ENCODE data around the gene KDM2B. TPM values are rescaled to one million over a fixed set of nuclear protein-coding genes. Genes with fewer than 3 reads are reported as not detected.
"Not testable (repeated sequence)": the region's sequence is repeated elsewhere in the genome, so short reads cannot be mapped to it uniquely, and the experiment has no call there.

Gene KDM2B
- total RNA-seq, 2 donors from 2014 or later = 43.4 to 47.7 TPM

- H3K4me1 Mint-ChIP-seq (ENCODE audit: low read depth) = peaks cover 14% of the 10 kb centered on the region
- peak overlapping the region; percentile 25 to 37 for H3K4me3 Mint-ChIP-seq
- DNase-seq (no peak), ATAC-seq (replicated peaks in 1 of 2) (no peak)
- H3K27ac Mint-ChIP-seq = no peak overlapping the region
- no peaks in the 10 kb centered on the region for H3K9me3 Mint-ChIP-seq
- H3K27me3 Mint-ChIP-seq (ENCODE audit: low read depth) = no peaks in the 10 kb centered on the region
- peaks cover 0 to 1% of the 10 kb centered on the region in 2 donors for H3K36me3 Mint-ChIP-seq (ENCODE audit: insufficient read depth in 2 of 2)
These were observed 90.2 kb downstream of the KDM2B start for GRCh38 chr12:121490401-121491281.

GRCh38 chr12:121489874-121490273, 90.9 kb downstream of the KDM2B start:
- Mint-ChIP-seq H3K9me3 (no peaks in the 10 kb centered on the region), H3K27me3 (ENCODE audit: low read depth) (no peaks in the 10 kb centered on the region), H3K4me1 (ENCODE audit: low read depth) (peaks cover 14% of the 10 kb centered on the region), H3K27ac (no peak overlapping the region), H3K36me3 (ENCODE audit: insufficient read depth in 2 of 2) (peaks cover 0 to 1% of the 10 kb centered on the region in 2 donors), H3K4me3 (no peak overlapping the region)
- ATAC-seq (replicated peaks in 1 of 2) (no peak), DNase-seq (no peak)

- DNase-seq (no peak), ATAC-seq (replicated peaks in 1 of 2) (no peak)
- H3K4me1 Mint-ChIP-seq (ENCODE audit: low read depth) = no peaks in the 10 kb centered on the region
- H3K27ac Mint-ChIP-seq = no peak overlapping the region
- no peaks in the 10 kb centered on the region for H3K9me3 Mint-ChIP-seq
- no peaks in the 10 kb centered on the region for H3K36me3 Mint-ChIP-seq (ENCODE audit: insufficient read depth in 2 of 2)
- H3K27me3 Mint-ChIP-seq (ENCODE audit: low read depth) = no peaks in the 10 kb centered on the region
- H3K4me3 Mint-ChIP-seq = no peak overlapping the region
These were observed 95.9 kb downstream of the KDM2B start for GRCh38 chr12:121484967-121485366.

- not testable (repeated sequence) for H3K4me1 Mint-ChIP-seq (ENCODE audit: low read depth); H3K36me3 Mint-ChIP-seq (ENCODE audit: insufficient read depth in 2 of 2); H3K27ac Mint-ChIP-seq; ATAC-seq (replicated peaks in 1 of 2); H3K4me3 Mint-ChIP-seq; H3K27me3 Mint-ChIP-seq (ENCODE audit: low read depth); H3K9me3 Mint-ChIP-seq; DNase-seq
These were observed 96.3 kb downstream of the KDM2B start for GRCh38 chr12:121484564-121484963.

GRCh38 chr12:121483949-121484348, 96.9 kb downstream of the KDM2B start:
- Mint-ChIP-seq H3K27ac (no peak overlapping the region), H3K9me3 (no peaks in the 10 kb centered on the region), H3K4me1 (ENCODE audit: low read depth) (no peaks in the 10 kb centered on the region), H3K4me3 (no peak overlapping the region), H3K27me3 (ENCODE audit: low read depth) (no peaks in the 10 kb centered on the region), H3K36me3 (ENCODE audit: insufficient read depth in 2 of 2) (no peaks in the 10 kb centered on the region)
- no peak for DNase-seq
- ATAC-seq (replicated peaks in 1 of 2) = no peak

GRCh38 chr12:121476477-121476876, 104.3 kb downstream of the KDM2B start:
- H3K27me3 Mint-ChIP-seq (ENCODE audit: low read depth) = no peaks in the 10 kb centered on the region
- no peak overlapping the region for H3K4me3 Mint-ChIP-seq
- H3K9me3 Mint-ChIP-seq = no peaks in the 10 kb centered on the region
- no peak overlapping the region for H3K27ac Mint-ChIP-seq
- DNase-seq = no peak
- H3K4me1 Mint-ChIP-seq (ENCODE audit: low read depth) = no peaks in the 10 kb centered on the region
- no peaks in the 10 kb centered on the region for H3K36me3 Mint-ChIP-seq (ENCODE audit: insufficient read depth in 2 of 2)
- no peak for ATAC-seq (replicated peaks in 1 of 2)

GRCh38 chr12:121475279-121475678, 105.5 kb downstream of the KDM2B start:
- Mint-ChIP-seq H3K4me3 (no peak overlapping the region), H3K9me3 (no peaks in the 10 kb centered on the region), H3K27ac (no peak overlapping the region), H3K27me3 (ENCODE audit: low read depth) (no peaks in the 10 kb centered on the region), H3K36me3 (ENCODE audit: insufficient read depth in 2 of 2) (no peaks in the 10 kb centered on the region), H3K4me1 (ENCODE audit: low read depth) (no peaks in the 10 kb centered on the region)
- ATAC-seq (replicated peaks in 1 of 2) (no peak), DNase-seq (no peak)

- no peak overlapping the region for H3K4me3 Mint-ChIP-seq
- no peaks in the 10 kb centered on the region for H3K36me3 Mint-ChIP-seq (ENCODE audit: insufficient read depth in 2 of 2)
- DNase-seq (no peak), ATAC-seq (replicated peaks in 1 of 2) (no peak)
- no peak overlapping the region for H3K27ac Mint-ChIP-seq
- H3K9me3 Mint-ChIP-seq = no peaks in the 10 kb centered on the region
- H3K27me3 Mint-ChIP-seq (ENCODE audit: low read depth) = no peaks in the 10 kb centered on the region
- no peaks in the 10 kb centered on the region for H3K4me1 Mint-ChIP-seq (ENCODE audit: low read depth)
These were observed 108.5 kb downstream of the KDM2B start for GRCh38 chr12:121472150-121472905.

GRCh38 chr12:121470751-121471150, 110.1 kb downstream of the KDM2B start:
- Mint-ChIP-seq H3K27ac (no peak overlapping the region), H3K4me1 (ENCODE audit: low read depth) (peaks cover 6% of the 10 kb centered on the region), H3K9me3 (no peaks in the 10 kb centered on the region), H3K27me3 (ENCODE audit: low read depth) (no peaks in the 10 kb centered on the region), H3K36me3 (ENCODE audit: insufficient read depth in 2 of 2) (no peaks in the 10 kb centered on the region), H3K4me3 (no peak overlapping the region)
- ATAC-seq (replicated peaks in 1 of 2) (no peak), DNase-seq (no peak)

- Mint-ChIP-seq H3K36me3 (ENCODE audit: insufficient read depth in 2 of 2) (no peaks in the 10 kb centered on the region), H3K4me3 (peak overlapping the region in 1 of 2 donors; percentile 9), H3K27me3 (ENCODE audit: low read depth) (no peaks in the 10 kb centered on the region), H3K27ac (no peak overlapping the region), H3K4me1 (ENCODE audit: low read depth) (peaks cover 25% of the 10 kb centered on the region), H3K9me3 (no peaks in the 10 kb centered on the region)
- ATAC-seq (replicated peaks in 1 of 2) (no peak), DNase-seq (no peak)
These were observed 112.4 kb downstream of the KDM2B start for GRCh38 chr12:121468499-121468801.

- Mint-ChIP-seq H3K4me1 (ENCODE audit: low read depth) (peaks cover 25% of the 10 kb centered on the region), H3K9me3 (no peaks in the 10 kb centered on the region), H3K4me3 (peak overlapping the region; percentile 45 to 49), H3K36me3 (ENCODE audit: insufficient read depth in 2 of 2) (no peaks in the 10 kb centered on the region), H3K27me3 (ENCODE audit: low read depth) (no peaks in the 10 kb centered on the region), H3K27ac (no peak overlapping the region)
- no peak for ATAC-seq (replicated peaks in 1 of 2)
- no peak for DNase-seq
These were observed 113.0 kb downstream of the KDM2B start for GRCh38 chr12:121467638-121468498.

- H3K36me3 Mint-ChIP-seq (ENCODE audit: insufficient read depth in 2 of 2) = no peaks in the 10 kb centered on the region
- H3K27ac Mint-ChIP-seq = no peak overlapping the region
- H3K4me3 Mint-ChIP-seq = peak overlapping the region; percentile 40 to 56
- peaks cover 27% of the 10 kb centered on the region for H3K4me1 Mint-ChIP-seq (ENCODE audit: low read depth)
- no peaks in the 10 kb centered on the region for H3K9me3 Mint-ChIP-seq
- ATAC-seq (replicated peaks in 1 of 2) (peak; percentile 90 to 92), DNase-seq (peak; percentile 90 to 91)
- no peaks in the 10 kb centered on the region for H3K27me3 Mint-ChIP-seq (ENCODE audit: low read depth)
These were observed 113.8 kb downstream of the KDM2B start for GRCh38 chr12:121466794-121467637.

Measured in activated T-cell treated with anti-CD3 and anti-CD28 coated beads, Interleukin-2, amount 50 U/mL, for 72 hours (primary cell).